Fibroblast of lung (primary cell): ENCODE results near the gene SLC66A2. TPM values are rescaled to one million over a fixed set of nuclear protein-coding genes. Genes with fewer than 3 reads are reported as not detected.

ENCODE experiments used
- DNase-seq, 2 donors: peaks; one replicate each; pipeline versions ENCODE4 v3.0.0 to v3.0.0-alpha.2; 2010; ENCODE audit warnings: low read depth in 2 of 2
- H2AFZ ChIP-seq: 2 replicates; pipeline ENCODE4 v1.5.1; 2012; ENCODE audit warnings: low read length, control low read depth, inconsistent platforms
- H3K27ac ChIP-seq: 2 replicates; pipeline ENCODE4 v1.5.1; 2011; ENCODE audit warnings: low read length, control low read depth; ENCODE audit not compliant: insufficient read depth
- H3K27me3 ChIP-seq: 2 replicates; pipeline ENCODE4 v1.5.1; 2011; ENCODE audit warnings: mild to moderate bottlenecking, low read length; ENCODE audit not compliant: control insufficient read depth, insufficient read depth
- H3K36me3 ChIP-seq: 2 replicates; pipeline ENCODE4 v1.5.1; 2011; ENCODE audit warnings: low read length; ENCODE audit not compliant: control insufficient read depth, insufficient read depth
- H3K4me1 ChIP-seq: 2 replicates; pipeline ENCODE4 v1.5.1; 2011; ENCODE audit warnings: low read length; ENCODE audit not compliant: control insufficient read depth, insufficient read depth; ENCODE audit errors: extremely low read depth
- H3K4me2 ChIP-seq: 2 replicates; pipeline ENCODE4 v1.5.1; 2011; ENCODE audit warnings: low read length, control low read depth; ENCODE audit not compliant: insufficient read depth; ENCODE audit errors: extremely low read depth
- H3K4me3 ChIP-seq, 4 experiments: fragments of 200-600 bp in 1 of 4; sonication (generic) in 1 of 4; replicated peaks in 1 of 4; 2 replicates each; pipeline ENCODE4 v1.5.1; 2011 to 2016; ENCODE audit warnings: low read length in 4 of 4, low read depth in 3 of 4, mild to moderate bottlenecking in 3 of 4, control low read depth in 2 of 4, inconsistent platforms in 1 of 4, mixed read lengths in 1 of 4; ENCODE audit not compliant: insufficient read depth in 1 of 4; ENCODE audit errors: control extremely low read depth in 1 of 4
- H3K79me2 ChIP-seq: 2 replicates; pipeline ENCODE4 v1.5.1; 2012; ENCODE audit warnings: mild to moderate bottlenecking, low read length, inconsistent platforms; ENCODE audit not compliant: control insufficient read depth, insufficient read depth
- H3K9ac ChIP-seq: 2 replicates; pipeline ENCODE4 v1.5.1; 2011; ENCODE audit warnings: mild to moderate bottlenecking, low read length, control low read depth; ENCODE audit not compliant: insufficient read depth
- H3K9me3 ChIP-seq: 2 replicates; pipeline ENCODE4 v1.5.1; 2012; ENCODE audit warnings: low read depth, low read length; ENCODE audit not compliant: control insufficient read depth, insufficient read depth
- H4K20me1 ChIP-seq: 2 replicates; pipeline ENCODE4 v1.5.1; 2011; ENCODE audit warnings: low read length; ENCODE audit not compliant: control insufficient read depth, insufficient read depth; ENCODE audit errors: extremely low read depth
- EZH2 ChIP-seq: IDR thresholded peaks from 2 replicates; pipeline ENCODE4 v1.5.1; 2012; ENCODE audit warnings: low read length, control low read depth, mild to moderate bottlenecking; ENCODE audit errors: missing control alignments
- polyA plus RNA-seq, 2 donors: library from polyadenylated mRNA; depleted of rRNA in 1 of 2; stranded (reverse) in 1 of 2; unstranded in 1 of 2; fragments of >200 nt; gene quantifications; 2 replicates each; pipeline ENCODE4 v1.2.1, GENCODE V29; 2011 to 2012; ENCODE audit warnings: missing spikeins in 1 of 2
- total RNA-seq: library from RNA; depleted of rRNA; stranded (reverse); fragments of >200 nt; gene quantifications from 2 replicates; pipeline ENCODE4 v1.2.1, GENCODE V29; 2014
- TF ChIP-seq, protein P1 (sequence below), 2 donors: IDR thresholded peaks in 1 of 2; conservative IDR thresholded peaks in 1 of 2; 1 replicate in 1 of 2; 2 replicates in 1 of 2; pipeline ENCODE4 v1.5.1; 2011 to 2012; ENCODE audit warnings: low read length in 2 of 2, control low read depth in 1 of 2, inconsistent platforms in 1 of 2, low read depth in 1 of 2, mild to moderate bottlenecking in 1 of 2

The SLC66A2 gene
- total and polyA plus RNA-seq, 2 donors (not counting 1 experiment from before 2014, with no cell fraction given) = 13.2 to 46.1 TPM

DNA sequence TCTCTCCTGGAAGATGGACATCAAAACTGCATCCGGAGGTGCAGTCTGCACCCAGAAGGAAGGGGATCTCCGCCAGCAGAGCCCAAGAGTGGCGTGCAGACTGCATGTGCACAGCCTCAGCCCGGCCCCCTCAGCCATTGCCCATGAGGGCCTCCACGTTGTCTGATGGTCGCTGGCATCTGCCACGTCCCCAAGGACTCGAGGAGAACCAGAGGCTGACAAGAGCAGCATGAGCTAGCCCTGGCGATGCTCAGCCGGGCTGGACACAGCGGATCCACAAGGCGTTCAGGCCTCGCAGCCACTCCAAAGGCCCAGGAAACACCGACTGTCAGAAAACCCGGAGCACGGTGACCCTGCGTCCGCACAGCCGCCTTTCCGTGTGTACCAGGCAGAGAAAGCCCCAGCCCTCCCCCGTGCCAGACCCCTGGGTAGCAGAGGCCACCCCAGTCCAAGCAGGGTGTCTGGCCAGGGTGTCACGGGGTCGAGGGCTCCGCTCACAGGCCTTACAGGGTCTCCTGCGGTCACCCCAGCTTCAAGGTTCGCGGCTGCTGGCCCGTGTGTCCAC, 48.3 kb downstream of the SLC66A2 start:
- Histone ChIP-seq H3K4me3 (no peak overlapping the region), H3K9me3 (peaks cover 3% of the 10 kb centered on the region), H2AFZ (no peak overlapping the region), H3K36me3 (peaks cover 2% of the 10 kb centered on the region), H3K79me2 (no peaks in the 10 kb centered on the region), H4K20me1 (no peaks in the 10 kb centered on the region), H3K9ac (no peak overlapping the region), H3K27ac (no peak overlapping the region), H3K4me2 (no peak overlapping the region), H3K4me1 (no peaks in the 10 kb centered on the region), H3K27me3 (no peaks in the 10 kb centered on the region)
- TF ChIP-seq, protein P1, sequence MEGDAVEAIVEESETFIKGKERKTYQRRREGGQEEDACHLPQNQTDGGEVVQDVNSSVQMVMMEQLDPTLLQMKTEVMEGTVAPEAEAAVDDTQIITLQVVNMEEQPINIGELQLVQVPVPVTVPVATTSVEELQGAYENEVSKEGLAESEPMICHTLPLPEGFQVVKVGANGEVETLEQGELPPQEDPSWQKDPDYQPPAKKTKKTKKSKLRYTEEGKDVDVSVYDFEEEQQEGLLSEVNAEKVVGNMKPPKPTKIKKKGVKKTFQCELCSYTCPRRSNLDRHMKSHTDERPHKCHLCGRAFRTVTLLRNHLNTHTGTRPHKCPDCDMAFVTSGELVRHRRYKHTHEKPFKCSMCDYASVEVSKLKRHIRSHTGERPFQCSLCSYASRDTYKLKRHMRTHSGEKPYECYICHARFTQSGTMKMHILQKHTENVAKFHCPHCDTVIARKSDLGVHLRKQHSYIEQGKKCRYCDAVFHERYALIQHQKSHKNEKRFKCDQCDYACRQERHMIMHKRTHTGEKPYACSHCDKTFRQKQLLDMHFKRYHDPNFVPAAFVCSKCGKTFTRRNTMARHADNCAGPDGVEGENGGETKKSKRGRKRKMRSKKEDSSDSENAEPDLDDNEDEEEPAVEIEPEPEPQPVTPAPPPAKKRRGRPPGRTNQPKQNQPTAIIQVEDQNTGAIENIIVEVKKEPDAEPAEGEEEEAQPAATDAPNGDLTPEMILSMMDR (conservative IDR thresholded peaks at IDR 0.05 in 1 of 2, IDR thresholded peaks at IDR 0.05 in 1 of 2; ENCODE audit: low read depth in 1 of 2, low read length in 2 of 2) = no peak
- TF ChIP-seq EZH2 = no peak
- DNase-seq = no peak

DNA sequence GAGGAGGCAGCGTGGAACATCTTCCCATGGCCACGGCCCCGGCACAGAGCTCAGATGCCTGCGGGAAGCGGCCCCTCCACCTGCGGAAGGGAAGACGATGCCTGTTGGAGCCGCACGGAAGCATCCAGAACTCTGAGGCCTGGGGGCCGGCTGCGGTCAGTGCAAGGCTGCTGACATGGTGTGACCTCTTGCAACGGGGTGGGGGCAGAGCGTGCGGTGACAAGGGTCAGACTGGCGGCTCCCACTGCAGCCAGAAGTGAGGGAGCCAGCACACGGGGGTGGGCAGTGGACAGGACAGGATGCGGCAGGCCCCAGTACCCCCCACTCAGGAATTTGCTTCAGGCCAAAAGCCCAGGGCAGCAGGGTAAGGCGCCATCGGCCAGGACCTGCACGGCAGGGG, 48.8 kb downstream of the SLC66A2 start:
- Histone ChIP-seq H3K9me3 (peaks cover 3% of the 10 kb centered on the region), H4K20me1 (no peaks in the 10 kb centered on the region), H3K27me3 (no peaks in the 10 kb centered on the region), H3K36me3 (peaks cover 2% of the 10 kb centered on the region), H3K4me2 (no peak overlapping the region), H3K9ac (no peak overlapping the region), H3K4me3 (no peak overlapping the region), H3K4me1 (no peaks in the 10 kb centered on the region), H3K79me2 (no peaks in the 10 kb centered on the region), H3K27ac (no peak overlapping the region), H2AFZ (no peak overlapping the region)
- no peak for TF ChIP-seq EZH2
- TF ChIP-seq, protein P1 (conservative IDR thresholded peaks at IDR 0.05 in 1 of 2, IDR thresholded peaks at IDR 0.05 in 1 of 2; ENCODE audit: low read depth in 1 of 2, low read length in 2 of 2) = no peak
- DNase-seq = no peak

DNA sequence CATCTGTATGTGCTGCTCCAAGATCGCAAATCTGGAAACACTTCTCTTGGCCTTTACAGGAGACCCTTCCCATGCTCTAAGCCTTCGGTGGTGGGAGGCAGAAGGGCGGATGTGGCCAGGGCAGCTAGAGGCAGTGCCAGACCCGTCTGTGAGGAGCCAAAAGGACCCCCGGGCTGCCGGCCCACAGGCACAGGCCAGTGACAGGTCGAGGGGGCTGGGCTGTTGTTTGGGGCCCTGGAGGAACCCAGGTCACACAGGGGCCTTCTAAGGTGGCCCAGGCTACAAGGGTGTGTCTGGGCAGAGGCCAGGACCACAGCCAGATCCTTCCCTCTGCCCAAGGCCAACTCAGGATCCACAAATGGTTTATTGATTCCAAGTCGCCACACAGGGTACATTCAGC, 49.4 kb downstream of the SLC66A2 start:
- no peaks in the 10 kb centered on the region for H3K27me3 ChIP-seq
- no peak overlapping the region for H2AFZ ChIP-seq
- peaks cover 3% of the 10 kb centered on the region for H3K9me3 ChIP-seq
- H3K9ac ChIP-seq = no peak overlapping the region
- H4K20me1 ChIP-seq = no peaks in the 10 kb centered on the region
- H3K27ac ChIP-seq = no peak overlapping the region
- TF ChIP-seq, protein P1 (conservative IDR thresholded peaks at IDR 0.05 in 1 of 2, IDR thresholded peaks at IDR 0.05 in 1 of 2; ENCODE audit: low read depth in 1 of 2, low read length in 2 of 2) = no peak
- no peak for TF ChIP-seq EZH2
- DNase-seq = no peak
- H3K4me1 ChIP-seq = no peaks in the 10 kb centered on the region
- peaks cover 2% of the 10 kb centered on the region for H3K36me3 ChIP-seq
- no peak overlapping the region for H3K4me2 ChIP-seq
- H3K4me3 ChIP-seq = no peak overlapping the region
- no peaks in the 10 kb centered on the region for H3K79me2 ChIP-seq
